GM23248 (cell line): ENCODE results near the gene PPP1R9B. TPM values are rescaled to one million over a fixed set of nuclear protein-coding genes. Genes with fewer than 3 reads are reported as not detected.

Experiments
- DNase-seq: peaks from one replicate; pipeline ENCODE4 v3.0.0-alpha.2; 2015
- H2AFZ ChIP-seq: fragments of 200-600 bp; sonication (generic); 2 replicates; pipeline ENCODE4 v1.6.1; 2016; ENCODE audit warnings: antibody characterized with exemption
- H3F3A ChIP-seq: fragments of 200-600 bp; sonication (generic); 2 replicates; pipeline ENCODE4 v1.6.1; 2016; ENCODE audit warnings: mild to moderate bottlenecking, antibody characterized with exemption, mixed run types; ENCODE audit not compliant: insufficient read depth
- H3K27ac ChIP-seq: fragments of 200-600 bp; sonication (generic); 2 replicates; pipeline ENCODE4 v1.5.1; 2016; ENCODE audit warnings: mild to moderate bottlenecking
- H3K27me3 ChIP-seq: fragments of 200-600 bp; sonication (generic); replicated peaks from 2 replicates; pipeline ENCODE4 v1.6.1; 2016; ENCODE audit warnings: mild to moderate bottlenecking; ENCODE audit not compliant: insufficient read depth
- H3K36me3 ChIP-seq: fragments of 200-600 bp; sonication (generic); 2 replicates; pipeline ENCODE4 v1.6.1; 2016; ENCODE audit warnings: low read depth, mild to moderate bottlenecking
- H3K4me1 ChIP-seq: fragments of 200-600 bp; sonication (generic); 2 replicates; pipeline ENCODE4 v1.6.1; 2016; ENCODE audit warnings: mild to moderate bottlenecking; ENCODE audit not compliant: insufficient read depth
- H3K4me2 ChIP-seq: fragments of 200-600 bp; sonication (generic); one replicate; pipeline ENCODE4 v1.6.1; 2016; ENCODE audit warnings: mild to moderate bottlenecking; ENCODE audit not compliant: unreplicated experiment
- H3K4me3 ChIP-seq: fragments of 200-600 bp; sonication (generic); 2 replicates; pipeline ENCODE4 v1.5.1; 2016; ENCODE audit warnings: mild to moderate bottlenecking
- H3K79me2 ChIP-seq: fragments of 200-600 bp; sonication (generic); 2 replicates; pipeline ENCODE4 v1.6.1; 2016; ENCODE audit warnings: mild to moderate bottlenecking; ENCODE audit not compliant: insufficient read depth
- H3K9ac ChIP-seq: fragments of 200-600 bp; sonication (generic); 2 replicates; pipeline ENCODE4 v1.6.1; 2016; ENCODE audit warnings: mild to moderate bottlenecking
- H3K9me2 ChIP-seq: fragments of 200-600 bp; sonication (generic); 2 replicates; pipeline ENCODE4 v1.6.1; 2016; ENCODE audit warnings: mixed run types, mild to moderate bottlenecking, moderate library complexity; ENCODE audit not compliant: insufficient read depth
- H3K9me3 ChIP-seq: fragments of 200-600 bp; sonication (generic); one replicate; pipeline ENCODE4 v1.6.1; 2017; ENCODE audit warnings: low read depth
- H4K20me1 ChIP-seq: fragments of 200-600 bp; sonication (generic); 2 replicates; pipeline ENCODE4 v1.6.0; 2016; ENCODE audit not compliant: insufficient read depth
- EZH2 ChIP-seq: fragments of 200-600 bp; sonication (generic); IDR thresholded peaks from 2 replicates; pipeline ENCODE4 v1.6.1; 2018; ENCODE audit warnings: antibody characterized with exemption, mild to moderate bottlenecking; ENCODE audit not compliant: insufficient read depth, poor library complexity, severe bottlenecking
- EZH2phosphoT487 ChIP-seq: fragments of 200-600 bp; sonication (generic); IDR thresholded peaks from 2 replicates; pipeline ENCODE4 v1.6.1; 2018; ENCODE audit warnings: antibody characterized with exemption, moderate library complexity, mild to moderate bottlenecking, low read depth; ENCODE audit not compliant: insufficient read depth
- WGBS, 2 experiments: methylation state at CpG; one replicate each; pipeline ENCODE4 v1.1.6; 2015 to 2017; ENCODE audit warnings: low lambda C conversion rate in 2 of 2, low coverage in 1 of 2; ENCODE audit errors: missing lambda C conversion rate in 2 of 2; 5-methylcytosine and 5-hydroxymethylcytosine counted together
- in situ Hi-C: fragments of 300-500 bp; cut with MboI; formaldehyde crosslinking; loops from 2 replicates; pipeline ENCODE4 v1.15.0; 2020
- polyA plus RNA-seq: library from polyadenylated mRNA; unstranded; fragments of >200 nt; fragmentation: Nextera tagmentation; extraction: Ambion mirVana; gene quantifications from 2 replicates; pipeline ENCODE4 v1.2.1, GENCODE V29; 2016
- total RNA-seq: library from RNA; depleted of rRNA; stranded (reverse); fragments of >200 nt; shearing (Covaris generic); gene quantifications from 2 replicates; pipeline ENCODE4 v1.2.3, GENCODE V29; 2014

Gene PPP1R9B
- total and polyA plus RNA-seq, 2 experiments from 2014 or later: 2.3 to 69.4 TPM

GRCh38 chr17:50125420-50125997 is 25.0 kb downstream of the PPP1R9B start:
- Histone ChIP-seq H3K9ac (no peak overlapping the region), H3K4me3 (no peak overlapping the region), H3K9me3 (no peaks in the 10 kb centered on the region), H3K27me3 (no peaks in the 10 kb centered on the region), H4K20me1 (no peaks in the 10 kb centered on the region), H3K36me3 (no peaks in the 10 kb centered on the region), H3K9me2 (no peaks in the 10 kb centered on the region), H3K4me1 (no peaks in the 10 kb centered on the region), H3K4me2 (no peak overlapping the region), H2AFZ (no peak overlapping the region), H3K79me2 (no peaks in the 10 kb centered on the region), H3K27ac (no peak overlapping the region), H3F3A (no peaks in the 10 kb centered on the region)
- no peak for DNase-seq
- in situ Hi-C loops: no loop called here
- 91 to 92% methylated on average over 4 of the region's 4 CpGs for WGBS, 2 experiments
- TF ChIP-seq EZH2phosphoT487: no peak
- TF ChIP-seq EZH2: no peak

DNA sequence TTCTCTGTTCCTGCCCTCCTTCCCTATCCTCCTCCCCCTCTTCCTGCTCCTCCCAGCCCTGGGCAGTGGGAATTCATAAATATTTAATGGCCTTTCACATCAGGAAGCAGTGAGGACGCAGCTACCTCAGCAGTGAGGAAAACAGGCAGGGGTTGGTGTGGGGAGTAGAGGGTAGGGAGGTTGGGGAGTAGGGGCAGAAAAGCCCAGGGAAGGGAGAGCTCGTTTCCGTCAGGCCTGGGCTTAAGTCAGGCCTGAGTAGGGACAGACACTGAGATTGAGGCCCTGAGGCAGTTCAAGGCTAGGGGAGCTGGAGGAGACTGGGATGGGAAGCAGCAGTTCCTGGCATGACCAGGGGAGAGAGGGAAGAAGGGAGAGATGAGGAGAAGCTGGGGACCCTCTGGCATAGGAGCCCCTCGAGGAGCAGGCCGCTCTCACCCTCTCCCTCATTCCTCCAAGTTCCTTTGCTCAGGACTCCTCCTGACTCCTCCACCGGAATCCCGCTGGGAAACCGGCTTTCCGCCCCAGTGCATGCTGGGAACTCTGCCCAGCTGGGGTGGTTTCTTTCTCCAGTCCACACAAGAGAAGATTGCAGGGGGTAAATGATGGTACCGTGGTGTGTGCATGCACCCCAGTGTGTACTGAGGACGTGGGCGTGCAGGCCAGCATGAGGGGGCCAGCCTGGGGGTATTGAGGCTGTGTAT is 26.7 kb downstream of the PPP1R9B start:
- H3K9me3 ChIP-seq: no peaks in the 10 kb centered on the region
- no peak overlapping the region for H2AFZ ChIP-seq
- H3K27me3 ChIP-seq: no peaks in the 10 kb centered on the region
- no peaks in the 10 kb centered on the region for H3K36me3 ChIP-seq
- in situ Hi-C loops: no loop called here
- DNase-seq: no peak
- no peak for TF ChIP-seq EZH2phosphoT487
- TF ChIP-seq EZH2: no peak
- H3F3A ChIP-seq: no peaks in the 10 kb centered on the region
- no peak overlapping the region for H3K9ac ChIP-seq
- H3K27ac ChIP-seq: no peak overlapping the region
- H3K4me1 ChIP-seq: no peaks in the 10 kb centered on the region
- no peaks in the 10 kb centered on the region for H3K9me2 ChIP-seq
- WGBS, 2 experiments: 68% methylated on average over 12 of the region's 12 CpGs
- no peak overlapping the region for H3K4me2 ChIP-seq
- H3K79me2 ChIP-seq: no peaks in the 10 kb centered on the region
- H4K20me1 ChIP-seq: no peaks in the 10 kb centered on the region
- H3K4me3 ChIP-seq: no peak overlapping the region

- TF ChIP-seq EZH2 (no peak), EZH2phosphoT487 (no peak)
Measured at GRCh38 chr17:50122945-50123344, 27.5 kb downstream of the PPP1R9B start.

DNA sequence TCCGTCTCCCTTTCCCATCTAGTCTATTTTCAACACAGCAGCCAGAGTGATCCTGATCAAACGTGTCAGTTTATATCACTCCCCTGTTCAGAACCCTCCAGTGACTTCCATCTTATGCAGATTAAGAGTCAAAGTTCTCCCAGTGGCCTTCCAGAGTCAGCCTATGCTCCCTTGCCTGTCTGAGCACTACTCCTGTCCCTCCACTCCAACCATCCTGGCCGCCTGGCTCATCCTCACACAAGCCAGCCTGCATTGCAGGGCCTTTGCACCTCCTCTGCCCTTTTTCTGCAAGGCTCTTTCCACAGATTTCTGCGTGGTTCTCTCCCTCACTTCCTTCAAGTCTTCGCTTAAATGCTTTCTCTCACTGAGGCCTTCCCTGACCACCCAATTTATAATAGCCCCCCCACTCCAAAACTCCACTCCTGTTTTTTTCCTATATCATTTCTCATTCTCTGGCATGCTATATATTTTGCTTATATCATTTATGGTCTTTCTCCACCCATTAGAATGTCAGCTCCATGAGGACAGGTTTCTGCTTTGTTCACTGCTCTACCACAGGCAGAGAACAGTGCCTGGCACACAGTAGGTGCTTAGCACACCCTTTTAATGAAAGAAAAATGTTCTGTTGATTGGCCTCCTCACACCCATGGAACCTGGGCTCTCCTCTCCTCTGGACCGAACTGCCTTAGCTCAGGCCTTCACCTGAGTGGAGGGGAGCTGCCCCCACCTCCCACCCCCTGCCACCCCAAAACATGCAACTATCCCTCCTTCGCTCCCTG is 29.8 kb downstream of the PPP1R9B start:
- TF ChIP-seq EZH2 (no peak), EZH2phosphoT487 (no peak)
- Histone ChIP-seq H3K4me1 (no peaks in the 10 kb centered on the region), H4K20me1 (no peaks in the 10 kb centered on the region), H3K27me3 (no peaks in the 10 kb centered on the region), H3K79me2 (no peaks in the 10 kb centered on the region), H3K9me2 (no peaks in the 10 kb centered on the region), H3K4me2 (no peak overlapping the region), H3K4me3 (no peak overlapping the region), H3K36me3 (no peaks in the 10 kb centered on the region), H3K9ac (no peak overlapping the region), H3K9me3 (no peaks in the 10 kb centered on the region), H3F3A (no peaks in the 10 kb centered on the region), H3K27ac (no peak overlapping the region), H2AFZ (no peak overlapping the region)
- 80 to 81% methylated on average over 7 of the region's 7 CpGs for WGBS, 2 experiments
- in situ Hi-C loops: no loop called here
- DNase-seq: no peak

More at GRCh38 chr17:50122945-50123344, 27.5 kb downstream of the PPP1R9B start:
- WGBS, 2 experiments: 77 to 80% methylated on average over 3 of the region's 3 CpGs
- in situ Hi-C loops: no loop called here
- Histone ChIP-seq H3K4me1 (no peaks in the 10 kb centered on the region), H3K79me2 (no peaks in the 10 kb centered on the region), H3K9me3 (no peaks in the 10 kb centered on the region), H4K20me1 (no peaks in the 10 kb centered on the region), H3K27me3 (no peaks in the 10 kb centered on the region), H3K9me2 (no peaks in the 10 kb centered on the region), H3K36me3 (no peaks in the 10 kb centered on the region), H2AFZ (no peak overlapping the region), H3K4me3 (no peak overlapping the region), H3K4me2 (no peak overlapping the region), H3K9ac (no peak overlapping the region), H3K27ac (no peak overlapping the region), H3F3A (no peaks in the 10 kb centered on the region)
- no peak for DNase-seq
